22Rv1 (cell line): Measurements from ENCODE around the gene HNF1B.

Experiments
- H3K27ac ChIP-seq: fragments of 450-650 bp; 2 replicates; pipeline ENCODE4 v1.5.1; 2017
- ZFX ChIP-seq: fragments of 450-650 bp; IDR thresholded peaks from 2 replicates; pipeline ENCODE4 v1.6.1; 2017; ENCODE audit warnings: antibody characterized with exemption, borderline replicate concordance
- TF ChIP-seq, protein P1 (sequence below): fragments of 450-650 bp; IDR thresholded peaks from 2 replicates; pipeline ENCODE4 v1.5.1; 2017; ENCODE audit warnings: mild to moderate bottlenecking

Gene HNF1B

DNA sequence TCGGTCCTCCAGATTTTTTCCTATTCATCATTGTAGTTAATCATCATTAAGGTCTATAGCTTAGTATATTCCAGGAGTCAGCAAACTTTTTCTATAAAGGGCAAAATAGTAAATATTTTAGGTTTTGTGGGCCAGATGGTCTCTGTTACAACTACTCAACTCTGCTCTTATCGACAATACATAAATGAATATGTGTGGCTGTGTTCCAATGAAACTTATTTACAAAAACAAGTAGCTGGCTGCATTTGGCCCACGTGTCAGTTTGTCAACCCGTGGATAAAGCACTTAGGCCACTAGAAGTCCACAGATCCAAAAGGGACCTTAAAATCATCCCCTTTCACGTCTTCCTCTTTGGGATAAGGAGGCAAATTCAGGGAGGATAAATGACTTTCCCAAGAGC, 5.4 kb upstream of the HNF1B start:
- H3K27ac ChIP-seq = no peak overlapping the region
- TF ChIP-seq, protein P1, sequence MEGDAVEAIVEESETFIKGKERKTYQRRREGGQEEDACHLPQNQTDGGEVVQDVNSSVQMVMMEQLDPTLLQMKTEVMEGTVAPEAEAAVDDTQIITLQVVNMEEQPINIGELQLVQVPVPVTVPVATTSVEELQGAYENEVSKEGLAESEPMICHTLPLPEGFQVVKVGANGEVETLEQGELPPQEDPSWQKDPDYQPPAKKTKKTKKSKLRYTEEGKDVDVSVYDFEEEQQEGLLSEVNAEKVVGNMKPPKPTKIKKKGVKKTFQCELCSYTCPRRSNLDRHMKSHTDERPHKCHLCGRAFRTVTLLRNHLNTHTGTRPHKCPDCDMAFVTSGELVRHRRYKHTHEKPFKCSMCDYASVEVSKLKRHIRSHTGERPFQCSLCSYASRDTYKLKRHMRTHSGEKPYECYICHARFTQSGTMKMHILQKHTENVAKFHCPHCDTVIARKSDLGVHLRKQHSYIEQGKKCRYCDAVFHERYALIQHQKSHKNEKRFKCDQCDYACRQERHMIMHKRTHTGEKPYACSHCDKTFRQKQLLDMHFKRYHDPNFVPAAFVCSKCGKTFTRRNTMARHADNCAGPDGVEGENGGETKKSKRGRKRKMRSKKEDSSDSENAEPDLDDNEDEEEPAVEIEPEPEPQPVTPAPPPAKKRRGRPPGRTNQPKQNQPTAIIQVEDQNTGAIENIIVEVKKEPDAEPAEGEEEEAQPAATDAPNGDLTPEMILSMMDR = no peak
- no peak for TF ChIP-seq ZFX

DNA sequence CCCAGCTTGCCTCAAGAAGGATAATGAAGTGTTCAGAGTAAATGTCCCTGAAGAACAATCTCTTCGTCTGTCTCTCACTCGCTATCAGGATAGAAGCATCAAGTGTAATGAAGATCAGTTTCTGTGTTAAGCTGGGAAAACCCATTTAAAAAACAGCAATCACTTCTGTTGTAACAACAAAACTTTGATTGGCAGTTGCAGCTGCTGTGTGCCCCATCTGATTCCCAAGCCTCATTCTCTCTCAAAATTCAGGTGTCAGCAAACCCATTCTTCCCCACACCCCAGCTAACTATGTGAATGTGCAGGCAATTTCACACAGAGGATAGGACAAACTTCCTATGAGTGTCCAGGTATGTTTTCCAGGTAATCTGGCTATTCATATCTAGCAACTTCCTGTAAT, 2.4 kb upstream of the HNF1B start:
- no peak overlapping the region for H3K27ac ChIP-seq
- no peak for TF ChIP-seq ZFX
- TF ChIP-seq, protein P1 = no peak

DNA sequence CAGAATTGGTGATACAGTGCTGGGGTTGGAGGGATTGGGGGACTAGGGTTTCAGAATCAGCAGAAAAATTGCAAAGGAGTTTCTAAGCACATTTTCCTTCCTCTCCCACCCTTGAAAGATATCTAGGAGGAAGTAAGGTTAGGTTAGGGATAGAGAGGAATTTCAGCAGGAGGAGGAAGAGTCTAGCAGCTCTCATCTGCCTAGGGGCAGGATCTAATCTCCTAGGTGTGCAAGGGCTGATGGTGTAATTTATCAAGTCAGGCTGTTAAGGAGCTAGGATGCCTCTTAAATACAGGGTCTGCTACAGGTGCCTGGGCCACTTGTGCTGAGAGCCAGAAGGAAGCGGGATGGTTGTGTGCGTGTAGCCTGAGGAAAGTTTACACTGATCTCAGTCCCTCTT, 1.8 kb upstream of the HNF1B start:
- TF ChIP-seq, protein P1 = no peak
- no peak for TF ChIP-seq ZFX
- H3K27ac ChIP-seq = no peak overlapping the region

DNA sequence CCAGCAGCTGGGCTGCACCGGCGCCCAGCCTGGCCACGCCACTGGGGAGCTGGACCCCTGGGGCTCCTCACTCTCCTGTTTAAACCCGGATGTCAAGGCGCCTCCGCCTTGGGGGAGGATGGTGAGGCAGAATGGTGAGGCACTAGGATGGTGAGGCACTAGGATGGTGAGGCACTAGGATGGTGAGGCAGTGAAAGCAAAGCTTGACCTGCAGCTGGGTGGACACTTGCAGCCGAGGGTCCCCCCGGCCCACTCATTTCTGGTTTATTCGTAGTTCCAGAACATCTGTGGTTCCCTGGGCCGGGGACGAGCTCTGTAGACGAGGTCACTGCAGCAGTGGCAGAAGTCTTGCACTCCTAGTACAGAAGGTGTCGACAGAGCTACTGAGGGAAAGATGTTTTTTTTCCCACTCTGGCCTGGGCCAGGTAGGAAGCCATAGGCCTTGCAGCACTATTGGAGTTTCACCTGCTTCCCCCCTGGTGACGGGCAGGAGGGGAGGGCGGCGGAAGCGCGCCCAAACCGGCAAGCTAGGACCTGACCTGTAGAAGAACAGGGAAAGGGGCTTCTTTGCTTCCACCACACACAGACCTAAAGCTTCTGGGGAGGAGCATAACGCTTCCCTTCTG, 1.1 kb upstream of the HNF1B start:
- TF ChIP-seq ZFX = no peak
- TF ChIP-seq, protein P1 = no peak
- no peak overlapping the region for H3K27ac ChIP-seq

DNA sequence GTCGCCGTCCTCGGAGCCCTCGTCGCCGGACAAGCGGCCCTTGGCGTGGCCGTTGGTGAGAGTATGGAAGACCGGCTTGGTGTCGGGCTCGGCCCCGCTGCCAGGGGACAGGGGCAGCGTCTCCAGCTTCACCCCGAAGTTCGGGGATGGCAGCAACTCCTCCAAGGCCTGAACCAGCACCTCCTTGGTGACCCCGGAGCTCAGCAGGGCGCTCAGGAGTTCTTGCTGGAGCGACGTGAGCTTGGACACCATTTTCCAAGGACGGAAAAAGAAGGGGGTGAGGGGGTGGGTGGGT, 279 bp downstream of the HNF1B start:
- no peak overlapping the region for H3K27ac ChIP-seq
- TF ChIP-seq, protein P1 = no peak
- TF ChIP-seq ZFX = no peak

DNA sequence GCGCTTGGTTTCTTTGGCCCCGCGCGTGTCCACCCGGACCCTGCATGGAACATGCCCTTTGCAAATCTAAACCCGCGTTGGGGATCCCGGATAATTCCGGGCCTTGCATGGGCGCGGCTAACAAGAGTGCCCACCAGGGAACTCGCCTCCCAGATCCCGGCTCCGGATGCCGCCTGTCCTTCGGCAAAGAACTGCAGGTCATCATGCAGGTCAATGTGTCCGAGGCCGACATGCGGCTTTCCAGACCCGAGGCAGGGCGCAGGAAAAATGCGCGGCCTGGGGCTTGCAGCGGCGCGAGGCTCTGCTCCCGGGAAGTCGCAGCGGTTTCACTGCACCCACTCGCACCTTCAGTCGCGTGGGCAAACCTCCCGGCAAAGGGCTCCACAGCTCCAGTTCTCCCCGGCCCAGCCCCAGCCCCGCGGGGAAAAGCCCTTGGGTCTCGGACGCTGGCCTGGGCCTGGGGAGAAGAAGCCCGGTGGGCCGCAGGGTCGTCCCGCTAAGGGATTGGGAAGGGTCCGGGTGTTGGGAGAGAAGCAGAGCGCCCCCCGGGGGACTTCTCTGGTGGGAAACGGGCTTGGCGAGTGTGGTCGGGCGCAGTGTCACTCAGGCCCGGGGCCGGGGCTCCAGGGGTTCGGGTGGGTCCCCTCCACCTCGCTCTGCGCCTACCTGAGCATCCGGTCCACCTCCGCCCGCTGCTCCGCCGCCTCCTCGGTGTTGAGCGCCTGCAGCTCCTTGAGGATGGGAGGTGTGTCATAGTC, 805 bp downstream of the HNF1B start:
- no peak overlapping the region for H3K27ac ChIP-seq

DNA sequence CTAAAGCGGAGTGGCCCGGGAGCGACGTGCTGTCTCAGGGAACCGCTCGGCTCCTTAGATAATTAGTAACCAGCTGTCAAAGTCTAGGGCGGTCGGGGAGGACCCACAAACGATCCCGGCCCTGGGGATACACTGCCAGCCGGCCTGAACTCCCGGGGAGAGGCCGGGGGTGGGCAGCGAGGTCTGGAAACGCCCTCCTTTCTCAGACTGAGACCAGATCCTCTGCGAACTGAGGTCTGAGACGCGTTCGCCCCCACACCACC, 1.3 kb downstream of the HNF1B start:
- no peak overlapping the region for H3K27ac ChIP-seq
- TF ChIP-seq, protein P1 = no peak

More for the DNA sequence above, 805 bp downstream of the HNF1B start:
- TF ChIP-seq, protein P1 = no peak
- no peak for TF ChIP-seq ZFX
